ENCODE measurements around the gene PRR30. TPM values are rescaled to one million over a fixed set of nuclear protein-coding genes. Genes with fewer than 3 reads are reported as not detected.

PRR30 gene
- total and polyA plus RNA-seq, 2 experiments from 2014 or later: not detected

DNA sequence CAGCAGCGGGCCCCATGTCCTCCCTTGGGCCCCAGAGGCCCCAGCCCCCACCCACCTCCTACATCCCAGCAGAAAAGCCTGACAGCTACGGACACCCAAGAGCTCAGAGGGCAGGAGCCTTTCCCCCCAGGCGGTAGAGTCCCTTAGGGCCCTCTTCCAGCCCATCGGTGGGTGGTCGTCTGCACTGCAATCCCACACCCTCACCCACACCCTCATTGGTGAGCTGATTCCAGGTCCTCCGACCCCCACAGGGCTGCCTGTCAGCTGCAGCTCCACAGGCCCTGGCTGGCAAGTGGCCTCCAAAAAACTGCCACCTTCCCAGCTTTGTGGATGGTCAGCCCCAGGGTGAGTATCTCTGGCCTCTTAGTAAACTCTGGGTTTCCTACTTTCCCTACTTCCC, 20.1 kb upstream of the PRR30 start:
- Mint-ChIP-seq H3K9me3 (no peaks in the 10 kb centered on the region), H3K27ac (no peak overlapping the region), H3K36me3 (ENCODE audit: low read depth) (no peaks in the 10 kb centered on the region), H3K27me3 (ENCODE audit: insufficient read depth, low read depth, poor library complexity) (peaks cover 10% of the 10 kb centered on the region), H3K4me1 (peaks cover 2% of the 10 kb centered on the region; the same call in 2 of the 3 replicates), H3K4me3 (no peak overlapping the region)
- Histone ChIP-seq H3K79me2 (replicated peaks; ENCODE audit: insufficient read depth) (no peaks in the 10 kb centered on the region), H3K4me3 (no peak overlapping the region), H2AFZ (no peak overlapping the region), H3K4me2 (no peak overlapping the region), H3K27ac (ENCODE audit: low read depth) (no peak overlapping the region), H3K4me1 (ENCODE audit: insufficient read depth) (no peaks in the 10 kb centered on the region), H3F3A (replicated peaks; ENCODE audit: low read depth) (no peaks in the 10 kb centered on the region), H4K20me1 (replicated peaks; ENCODE audit: insufficient read depth) (no peaks in the 10 kb centered on the region), H3K9me2 (ENCODE audit: insufficient read depth) (no peaks in the 10 kb centered on the region), H3K36me3 (ENCODE audit: insufficient read depth) (no peaks in the 10 kb centered on the region), H3K27me3 (ENCODE audit: insufficient read depth) (no peaks in the 10 kb centered on the region)
- DNase-seq (ENCODE audit: low spot score) (no peak), ATAC-seq (peak; percentile 51)
- TF ChIP-seq POLR2AphosphoS5 (IDR thresholded peaks at IDR 0.05; ENCODE audit: low read depth) (no peak), NANOG (IDR thresholded peaks at IDR 0.05; ENCODE audit: borderline replicate concordance) (no peak), ZNF114 (CRISPR knock-in tag; IDR thresholded peaks at IDR 0.05) (no peak), CREB1 (CRISPR knock-in tag; IDR thresholded peaks at IDR 0.05; ENCODE audit: low read depth) (no peak)
- TF ChIP-seq, protein P1, sequence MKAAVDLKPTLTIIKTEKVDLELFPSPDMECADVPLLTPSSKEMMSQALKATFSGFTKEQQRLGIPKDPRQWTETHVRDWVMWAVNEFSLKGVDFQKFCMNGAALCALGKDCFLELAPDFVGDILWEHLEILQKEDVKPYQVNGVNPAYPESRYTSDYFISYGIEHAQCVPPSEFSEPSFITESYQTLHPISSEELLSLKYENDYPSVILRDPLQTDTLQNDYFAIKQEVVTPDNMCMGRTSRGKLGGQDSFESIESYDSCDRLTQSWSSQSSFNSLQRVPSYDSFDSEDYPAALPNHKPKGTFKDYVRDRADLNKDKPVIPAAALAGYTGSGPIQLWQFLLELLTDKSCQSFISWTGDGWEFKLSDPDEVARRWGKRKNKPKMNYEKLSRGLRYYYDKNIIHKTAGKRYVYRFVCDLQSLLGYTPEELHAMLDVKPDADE (IDR thresholded peaks at IDR 0.05): no peak

GRCh38 chr2:27158468-27158867, 19.3 kb upstream of the PRR30 start:
- Histone ChIP-seq H3K27ac (ENCODE audit: low read depth) (no peak overlapping the region), H3K27me3 (ENCODE audit: insufficient read depth) (no peaks in the 10 kb centered on the region), H3K9me2 (ENCODE audit: insufficient read depth) (no peaks in the 10 kb centered on the region), H3K79me2 (replicated peaks; ENCODE audit: insufficient read depth) (no peaks in the 10 kb centered on the region), H3K4me3 (no peak overlapping the region), H4K20me1 (replicated peaks; ENCODE audit: insufficient read depth) (no peaks in the 10 kb centered on the region), H3K4me2 (no peak overlapping the region), H3F3A (replicated peaks; ENCODE audit: low read depth) (no peaks in the 10 kb centered on the region), H2AFZ (peak overlapping the region; percentile 66; the same call in 1 of the 2 replicates), H3K4me1 (ENCODE audit: insufficient read depth) (no peaks in the 10 kb centered on the region), H3K36me3 (ENCODE audit: insufficient read depth) (no peaks in the 10 kb centered on the region)
- DNase-seq (ENCODE audit: low spot score): no peak
- H3K4me1 Mint-ChIP-seq: peaks cover 2% of the 10 kb centered on the region; the same call in 2 of the 3 replicates
- no peak overlapping the region for H3K27ac Mint-ChIP-seq
- H3K4me3 Mint-ChIP-seq: no peak overlapping the region
- H3K9me3 Mint-ChIP-seq: no peaks in the 10 kb centered on the region
- ATAC-seq: peak; percentile 19; the same call in 2 of the 3 replicates
- peaks cover 15% of the 10 kb centered on the region for H3K27me3 Mint-ChIP-seq (ENCODE audit: insufficient read depth, low read depth, poor library complexity)
- no peaks in the 10 kb centered on the region for H3K36me3 Mint-ChIP-seq (ENCODE audit: low read depth)
- TF ChIP-seq ZNF462 (CRISPR knock-in tag; IDR thresholded peaks at IDR 0.05) (no peak), ZNF114 (CRISPR knock-in tag; IDR thresholded peaks at IDR 0.05) (no peak), EZH2phosphoT487 (IDR thresholded peaks at IDR 0.05; ENCODE audit: unreplicated experiment) (no peak), ZNF331 (CRISPR knock-in tag; IDR thresholded peaks at IDR 0.05; ENCODE audit: low read depth) (no peak)
- TF ChIP-seq, protein P2, sequence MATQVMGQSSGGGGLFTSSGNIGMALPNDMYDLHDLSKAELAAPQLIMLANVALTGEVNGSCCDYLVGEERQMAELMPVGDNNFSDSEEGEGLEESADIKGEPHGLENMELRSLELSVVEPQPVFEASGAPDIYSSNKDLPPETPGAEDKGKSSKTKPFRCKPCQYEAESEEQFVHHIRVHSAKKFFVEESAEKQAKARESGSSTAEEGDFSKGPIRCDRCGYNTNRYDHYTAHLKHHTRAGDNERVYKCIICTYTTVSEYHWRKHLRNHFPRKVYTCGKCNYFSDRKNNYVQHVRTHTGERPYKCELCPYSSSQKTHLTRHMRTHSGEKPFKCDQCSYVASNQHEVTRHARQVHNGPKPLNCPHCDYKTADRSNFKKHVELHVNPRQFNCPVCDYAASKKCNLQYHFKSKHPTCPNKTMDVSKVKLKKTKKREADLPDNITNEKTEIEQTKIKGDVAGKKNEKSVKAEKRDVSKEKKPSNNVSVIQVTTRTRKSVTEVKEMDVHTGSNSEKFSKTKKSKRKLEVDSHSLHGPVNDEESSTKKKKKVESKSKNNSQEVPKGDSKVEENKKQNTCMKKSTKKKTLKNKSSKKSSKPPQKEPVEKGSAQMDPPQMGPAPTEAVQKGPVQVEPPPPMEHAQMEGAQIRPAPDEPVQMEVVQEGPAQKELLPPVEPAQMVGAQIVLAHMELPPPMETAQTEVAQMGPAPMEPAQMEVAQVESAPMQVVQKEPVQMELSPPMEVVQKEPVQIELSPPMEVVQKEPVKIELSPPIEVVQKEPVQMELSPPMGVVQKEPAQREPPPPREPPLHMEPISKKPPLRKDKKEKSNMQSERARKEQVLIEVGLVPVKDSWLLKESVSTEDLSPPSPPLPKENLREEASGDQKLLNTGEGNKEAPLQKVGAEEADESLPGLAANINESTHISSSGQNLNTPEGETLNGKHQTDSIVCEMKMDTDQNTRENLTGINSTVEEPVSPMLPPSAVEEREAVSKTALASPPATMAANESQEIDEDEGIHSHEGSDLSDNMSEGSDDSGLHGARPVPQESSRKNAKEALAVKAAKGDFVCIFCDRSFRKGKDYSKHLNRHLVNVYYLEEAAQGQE (IDR thresholded peaks at IDR 0.05; ENCODE audit: unreplicated experiment): no peak
- TF ChIP-seq, protein P3, sequence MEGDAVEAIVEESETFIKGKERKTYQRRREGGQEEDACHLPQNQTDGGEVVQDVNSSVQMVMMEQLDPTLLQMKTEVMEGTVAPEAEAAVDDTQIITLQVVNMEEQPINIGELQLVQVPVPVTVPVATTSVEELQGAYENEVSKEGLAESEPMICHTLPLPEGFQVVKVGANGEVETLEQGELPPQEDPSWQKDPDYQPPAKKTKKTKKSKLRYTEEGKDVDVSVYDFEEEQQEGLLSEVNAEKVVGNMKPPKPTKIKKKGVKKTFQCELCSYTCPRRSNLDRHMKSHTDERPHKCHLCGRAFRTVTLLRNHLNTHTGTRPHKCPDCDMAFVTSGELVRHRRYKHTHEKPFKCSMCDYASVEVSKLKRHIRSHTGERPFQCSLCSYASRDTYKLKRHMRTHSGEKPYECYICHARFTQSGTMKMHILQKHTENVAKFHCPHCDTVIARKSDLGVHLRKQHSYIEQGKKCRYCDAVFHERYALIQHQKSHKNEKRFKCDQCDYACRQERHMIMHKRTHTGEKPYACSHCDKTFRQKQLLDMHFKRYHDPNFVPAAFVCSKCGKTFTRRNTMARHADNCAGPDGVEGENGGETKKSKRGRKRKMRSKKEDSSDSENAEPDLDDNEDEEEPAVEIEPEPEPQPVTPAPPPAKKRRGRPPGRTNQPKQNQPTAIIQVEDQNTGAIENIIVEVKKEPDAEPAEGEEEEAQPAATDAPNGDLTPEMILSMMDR (conservative IDR thresholded peaks at IDR 0.05; ENCODE audit: low read depth in 2 of 2): no peak
